ENCODE results near the gene SLC35F1.

Gene SLC35F1

GRCh38 chr6:118317581-118318563 lies 410.8 kb downstream of the SLC35F1 start:
- CTCF ChIA-PET, result interaction anchor here (0.6 kb wide), 1 partner anchor 342 kb away, joined by 3 read pairs; no protein-coding TSS in a partner anchor
- POLR2A ChIA-PET, result no interaction called here
- TF ChIP-seq FOXM1 (IDR thresholded peaks at IDR 0.05; ENCODE audit: borderline replicate concordance) (no peak), FOXA1 (IDR thresholded peaks at IDR 0.05) (no peak), CTBP1 (IDR thresholded peaks at IDR 0.05; ENCODE audit: borderline replicate concordance) (no peak), ELF4 (IDR thresholded peaks at IDR 0.05) (no peak), NFRKB (IDR thresholded peaks at IDR 0.05) (no peak), TARDBP (IDR thresholded peaks at IDR 0.05) (no peak), HDGF (IDR thresholded peaks at IDR 0.05; ENCODE audit: borderline replicate concordance) (no peak)
- TF ChIP-seq, protein P1, sequence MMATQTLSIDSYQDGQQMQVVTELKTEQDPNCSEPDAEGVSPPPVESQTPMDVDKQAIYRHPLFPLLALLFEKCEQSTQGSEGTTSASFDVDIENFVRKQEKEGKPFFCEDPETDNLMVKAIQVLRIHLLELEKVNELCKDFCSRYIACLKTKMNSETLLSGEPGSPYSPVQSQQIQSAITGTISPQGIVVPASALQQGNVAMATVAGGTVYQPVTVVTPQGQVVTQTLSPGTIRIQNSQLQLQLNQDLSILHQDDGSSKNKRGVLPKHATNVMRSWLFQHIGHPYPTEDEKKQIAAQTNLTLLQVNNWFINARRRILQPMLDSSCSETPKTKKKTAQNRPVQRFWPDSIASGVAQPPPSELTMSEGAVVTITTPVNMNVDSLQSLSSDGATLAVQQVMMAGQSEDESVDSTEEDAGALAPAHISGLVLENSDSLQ (IDR thresholded peaks at IDR 0.05), result peak; percentile 60
- no peak for DNase-seq (ENCODE audit: extremely low spot score)

DNA sequence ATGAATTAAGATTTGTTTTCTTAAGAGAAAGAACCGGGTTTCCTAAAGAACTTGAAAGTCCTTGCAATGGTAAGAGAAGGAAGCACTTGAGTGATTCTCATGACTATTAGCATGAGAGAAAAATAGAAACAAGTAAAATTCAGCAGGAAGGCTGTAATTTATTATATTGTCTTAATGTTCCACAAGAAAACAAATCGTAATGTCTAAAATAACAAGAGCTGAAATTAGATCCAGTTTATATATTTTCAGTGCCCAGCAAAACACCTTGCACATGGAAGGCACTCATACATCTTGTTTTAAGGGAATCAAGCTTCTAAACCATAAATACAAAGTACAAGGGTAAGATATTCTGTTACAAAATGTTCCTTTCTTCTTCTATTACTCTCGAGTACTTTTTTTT lies 411.6 kb downstream of the SLC35F1 start:
- TF ChIP-seq FOXK2 (IDR thresholded peaks at IDR 0.05) (no peak), FOXA1 (IDR thresholded peaks at IDR 0.05) (no peak)
- TF ChIP-seq, protein P1 (IDR thresholded peaks at IDR 0.05), result peak; percentile 62
- ChIA-PET CTCF (interaction anchor here (0.6 kb wide), 1 partner anchor 343 kb away, joined by 3 read pairs; no protein-coding TSS in a partner anchor), POLR2A (no interaction called here)
- DNase-seq (ENCODE audit: extremely low spot score), result no peak

DNA sequence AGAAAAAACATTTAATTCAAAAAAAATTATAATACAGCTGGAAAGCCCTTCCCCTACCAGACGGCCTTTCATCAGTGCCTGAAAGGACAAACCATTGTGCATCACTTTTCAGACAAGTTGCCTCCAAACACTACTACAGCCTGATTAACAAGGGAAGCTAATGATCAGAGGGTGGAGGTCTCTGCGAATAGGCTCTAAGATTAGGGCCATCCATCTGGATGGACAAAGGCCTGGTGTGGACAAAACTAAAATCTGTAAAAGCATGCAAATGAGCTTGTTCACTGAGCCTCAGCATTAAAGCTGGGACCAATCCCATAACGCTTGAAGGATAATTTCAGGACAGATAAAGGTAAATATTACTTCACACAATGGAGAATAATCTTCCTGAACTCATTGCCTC lies 412.4 kb downstream of the SLC35F1 start:
- CTCF ChIA-PET, result no interaction called here
- DNase-seq (ENCODE audit: extremely low spot score), result no peak
- POLR2A ChIA-PET, result no interaction called here
- TF ChIP-seq L3MBTL2 (conservative IDR thresholded peaks at IDR 0.05) (no peak), FOXK2 (IDR thresholded peaks at IDR 0.05) (no peak), BHLHE40 (IDR thresholded peaks at IDR 0.05; ENCODE audit: borderline replicate concordance) (no peak), ARNT (IDR thresholded peaks at IDR 0.05) (no peak), SUZ12 (IDR thresholded peaks at IDR 0.05) (no peak), FOXM1 (IDR thresholded peaks at IDR 0.05; ENCODE audit: borderline replicate concordance) (no peak), SP1 (IDR thresholded peaks at IDR 0.05) (no peak), ELF4 (IDR thresholded peaks at IDR 0.05) (no peak), NFRKB (IDR thresholded peaks at IDR 0.05) (no peak), LEF1 (IDR thresholded peaks at IDR 0.05; ENCODE audit: borderline replicate concordance) (no peak), ZNF384 (IDR thresholded peaks at IDR 0.05) (no peak)
- TF ChIP-seq, protein P1 (IDR thresholded peaks at IDR 0.05), result no peak

DNA sequence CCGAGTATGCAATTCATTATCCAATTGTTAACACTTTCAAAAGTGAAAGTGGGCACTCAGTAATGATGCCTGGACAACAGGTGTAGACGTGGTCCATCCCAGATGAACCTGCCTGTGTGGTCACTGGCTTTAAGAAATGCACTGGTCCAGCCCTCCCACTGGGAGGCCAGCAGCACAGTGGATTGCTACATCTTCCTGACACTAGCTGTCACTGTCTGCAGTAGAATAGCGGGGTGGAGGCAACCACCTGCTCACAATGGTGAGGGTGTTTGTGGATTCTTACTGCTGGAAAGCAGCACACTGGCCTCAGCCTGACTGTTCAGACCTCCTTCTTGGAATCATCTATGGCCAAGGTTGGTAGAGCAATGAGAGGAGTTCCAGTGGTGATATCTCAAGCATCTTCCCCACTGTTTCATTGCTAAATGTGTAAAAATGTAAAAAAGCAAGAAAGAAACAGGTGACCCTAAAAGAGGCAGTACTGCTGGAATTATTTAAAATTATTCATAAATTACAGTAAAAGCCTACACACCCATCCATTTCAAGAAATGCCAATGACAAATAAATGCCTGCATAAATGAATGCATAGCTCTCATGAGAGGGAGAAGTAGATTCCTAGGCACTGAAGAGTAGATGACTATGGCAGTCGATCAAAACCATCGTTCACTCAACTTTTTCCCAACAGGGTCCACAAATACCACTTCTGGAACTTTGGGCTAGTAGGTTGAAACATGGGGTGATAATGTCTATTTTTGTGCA lies 413.0 kb downstream of the SLC35F1 start:
- CTCF ChIA-PET, result interaction anchor here (0.7 kb wide), 1 partner anchor 11 kb away, joined by 3 read pairs; no protein-coding TSS in a partner anchor
- POLR2A ChIA-PET, result no interaction called here
- DNase-seq (ENCODE audit: extremely low spot score), result no peak
- no peak for TF ChIP-seq SUZ12 (IDR thresholded peaks at IDR 0.05)
- no peak for TF ChIP-seq LEF1 (IDR thresholded peaks at IDR 0.05; ENCODE audit: borderline replicate concordance)
- TF ChIP-seq FOXM1 (IDR thresholded peaks at IDR 0.05; ENCODE audit: borderline replicate concordance), result no peak
- TF ChIP-seq ZNF384 (IDR thresholded peaks at IDR 0.05), result no peak
- TF ChIP-seq TARDBP (IDR thresholded peaks at IDR 0.05), result no peak

- POLR2A ChIA-PET, result no interaction called here
- CTCF ChIA-PET, result interaction anchor here (0.7 kb wide), 1 partner anchor 11 kb away, joined by 3 read pairs; no protein-coding TSS in a partner anchor
- TF ChIP-seq, protein P1 (IDR thresholded peaks at IDR 0.05), result no peak
- TF ChIP-seq L3MBTL2 (conservative IDR thresholded peaks at IDR 0.05) (no peak), SP1 (IDR thresholded peaks at IDR 0.05) (no peak), ARNT (IDR thresholded peaks at IDR 0.05) (no peak), SUZ12 (IDR thresholded peaks at IDR 0.05) (no peak), LEF1 (IDR thresholded peaks at IDR 0.05; ENCODE audit: borderline replicate concordance) (no peak), HDGF (IDR thresholded peaks at IDR 0.05; ENCODE audit: borderline replicate concordance) (no peak), CTBP1 (IDR thresholded peaks at IDR 0.05; ENCODE audit: borderline replicate concordance) (no peak), NFRKB (IDR thresholded peaks at IDR 0.05) (no peak), FOXA1 (IDR thresholded peaks at IDR 0.05) (no peak), ELF4 (IDR thresholded peaks at IDR 0.05) (no peak), BHLHE40 (IDR thresholded peaks at IDR 0.05; ENCODE audit: borderline replicate concordance) (no peak)
- DNase-seq (ENCODE audit: extremely low spot score), result no peak
These were observed 413.6 kb downstream of the SLC35F1 start for GRCh38 chr6:118320652-118321051.
